HG03139 (cell line): ENCODE data around the gene RNASEH2A.
"Not testable (repeated sequence)": the region's sequence is repeated elsewhere in the genome, so short reads cannot be mapped to it uniquely, and the experiment has no call there.

Experiments used
- ATAC-seq: cut with Tn5 transposase; IDR thresholded peaks from one replicate; pipeline ENCODE4 v1.9.1; 2021; ENCODE audit not compliant: unreplicated experiment

Gene RNASEH2A

GRCh38 chr19:12825254-12826131, 19.1 kb downstream of the RNASEH2A start:
- ATAC-seq, result no peak

GRCh38 chr19:12828494-12828893, 22.1 kb downstream of the RNASEH2A start:
- no peak for ATAC-seq

GRCh38 chr19:12833418-12833737, 27.0 kb downstream of the RNASEH2A start:
- no peak for ATAC-seq

- ATAC-seq, result no peak
Observed at GRCh38 chr19:12833738-12834565, 27.6 kb downstream of the RNASEH2A start.

- ATAC-seq, result no peak
Observed at GRCh38 chr19:12834566-12834943, 28.2 kb downstream of the RNASEH2A start, which contains the start of gene RTBDN. Gene RTBDN (minus strand): TSS chr19:12834579. CDS start chr19:12829979, 4,600 bp downstream.

GRCh38 chr19:12834976-12835757, 28.8 kb downstream of the RNASEH2A start:
- ATAC-seq, result no peak

- ATAC-seq, result no peak
Observed at GRCh38 chr19:12836529-12836863, 30.1 kb downstream of the RNASEH2A start.

GRCh38 chr19:12837225-12837624, 30.8 kb downstream of the RNASEH2A start:
- ATAC-seq, result no peak

- ATAC-seq, result no peak
Observed at GRCh38 chr19:12838182-12838885, 31.9 kb downstream of the RNASEH2A start, which contains the start of gene MAST1. Gene MAST1 (plus strand): TSS chr19:12838515. CDS start chr19:12838573, 58 bp downstream.

DNA sequence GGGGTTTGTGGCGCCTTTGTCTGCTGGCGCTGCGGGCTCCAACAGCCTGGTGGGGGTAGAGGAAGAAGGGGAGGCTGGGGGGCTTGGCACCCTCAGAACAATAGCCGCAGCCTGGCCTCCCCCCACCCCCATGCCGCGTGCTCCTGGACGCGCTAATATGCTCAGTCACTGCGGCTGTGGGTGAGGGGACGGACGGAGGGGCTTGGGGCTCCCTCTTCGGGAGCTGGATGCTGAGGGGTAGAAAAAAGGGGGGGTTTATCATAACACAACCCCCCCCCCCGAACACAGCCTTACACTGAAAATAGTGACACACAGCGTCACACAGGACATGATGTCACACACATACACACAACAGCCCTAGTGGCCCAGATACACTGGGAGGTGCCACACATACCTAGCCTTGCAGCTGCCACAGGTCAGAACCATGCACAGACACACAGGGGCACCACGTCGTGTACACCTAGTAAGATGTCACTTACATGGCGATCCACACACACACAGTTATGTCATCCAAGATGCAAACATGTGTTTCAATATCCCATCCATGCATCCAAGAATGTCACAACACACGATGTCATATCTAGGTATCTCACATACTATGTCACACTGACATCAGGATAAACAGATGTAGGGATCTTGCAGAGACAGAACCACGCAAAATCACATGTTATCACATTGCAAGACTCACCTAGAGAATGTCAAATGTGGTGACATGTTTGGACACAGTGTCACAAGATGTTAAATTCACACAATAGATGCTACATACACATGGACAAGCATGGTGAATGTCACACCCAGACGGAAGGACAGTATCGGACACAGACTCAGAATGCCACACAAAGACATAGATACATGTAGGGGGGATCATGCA, 32.7 kb downstream of the RNASEH2A start:
- no peak for ATAC-seq

DNA sequence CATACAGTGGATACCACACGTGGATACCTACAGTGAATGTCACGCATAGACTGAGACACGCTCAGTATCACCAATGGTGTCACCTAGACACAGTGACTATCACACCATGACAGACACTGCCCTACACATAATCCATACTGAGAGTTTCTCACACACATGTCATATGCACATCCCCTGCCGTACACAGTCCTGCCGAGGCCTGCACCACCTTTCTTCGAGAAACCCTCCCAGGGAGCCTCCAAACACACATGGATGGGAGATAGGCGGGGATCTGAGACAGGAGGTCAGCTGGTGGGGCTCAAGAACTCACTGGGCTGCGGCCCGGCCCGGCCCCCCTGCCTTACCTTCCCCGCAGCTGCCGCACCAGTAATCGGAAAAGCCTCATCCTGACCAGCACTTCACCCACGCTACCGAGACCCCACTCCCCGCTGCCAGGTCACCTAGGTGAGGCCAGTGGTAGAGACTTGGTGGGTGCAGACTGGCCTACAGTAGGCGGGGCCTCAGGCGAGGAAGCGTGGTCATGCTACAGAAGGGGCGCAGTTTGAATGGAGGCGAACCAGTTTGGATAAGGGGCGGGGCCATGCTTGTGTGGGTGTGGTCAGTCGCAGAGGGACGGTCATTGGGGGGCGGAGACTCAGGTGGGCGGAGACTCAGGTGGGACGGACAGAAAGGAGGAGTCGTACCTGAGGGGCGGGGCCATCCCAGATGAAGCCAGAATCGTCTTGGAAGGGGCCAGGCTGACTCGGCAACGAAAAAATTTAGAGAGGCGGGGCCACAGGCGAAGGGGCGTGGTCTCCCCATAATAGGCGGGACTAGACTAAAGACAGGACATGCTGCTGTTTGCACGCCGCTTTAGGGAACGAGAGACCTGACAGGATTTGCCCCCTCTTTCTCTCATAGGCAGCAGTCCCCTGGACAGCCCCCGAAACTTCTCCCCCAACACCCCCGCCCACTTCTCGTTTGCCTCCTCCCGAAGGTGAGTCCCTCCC, 34.0 kb downstream of the RNASEH2A start:
- no peak for ATAC-seq

DNA sequence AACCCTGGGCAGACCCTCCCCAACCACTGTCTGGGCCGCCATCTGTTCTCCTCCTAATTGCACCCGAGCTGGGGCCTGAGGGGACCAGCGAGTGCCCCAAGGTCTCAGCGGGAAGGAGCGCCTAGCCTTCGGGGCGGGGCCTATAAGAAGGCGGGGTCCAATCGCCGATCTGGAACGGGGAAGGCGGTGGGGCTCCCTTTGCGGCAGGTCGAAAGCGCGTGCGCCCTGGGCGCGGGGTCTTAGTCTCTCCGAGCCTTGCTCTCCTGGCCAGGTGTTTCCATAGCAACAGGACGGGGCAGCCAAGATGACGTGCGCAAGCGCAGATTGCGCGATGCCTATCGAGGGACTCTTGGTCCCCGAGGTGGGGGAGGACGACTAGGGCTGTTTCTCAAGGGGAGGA, 34.7 kb downstream of the RNASEH2A start:
- ATAC-seq, result no peak

DNA sequence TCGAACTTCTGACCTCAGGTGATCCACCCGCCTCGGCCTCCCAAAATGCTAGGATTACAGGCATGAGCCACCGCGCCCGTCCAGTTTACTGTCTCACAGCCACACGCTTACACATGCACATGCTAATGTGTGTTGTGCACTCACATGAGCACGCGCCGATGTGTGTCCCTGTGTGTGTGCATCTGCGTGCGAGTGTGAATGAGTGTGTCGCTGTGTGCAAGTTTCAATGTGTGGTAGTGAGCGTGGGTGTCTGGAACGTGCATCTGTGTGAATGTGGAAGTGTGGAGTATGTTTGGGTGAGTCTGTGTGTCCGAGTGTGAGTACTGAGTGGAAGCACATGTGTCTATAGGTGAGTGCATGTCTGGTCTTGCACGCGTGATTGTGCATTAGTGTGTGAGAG, 36.1 kb downstream of the RNASEH2A start:
- ATAC-seq, result no peak

GRCh38 chr19:12843328-12843727, 36.9 kb downstream of the RNASEH2A start:
- ATAC-seq, result no peak

DNA sequence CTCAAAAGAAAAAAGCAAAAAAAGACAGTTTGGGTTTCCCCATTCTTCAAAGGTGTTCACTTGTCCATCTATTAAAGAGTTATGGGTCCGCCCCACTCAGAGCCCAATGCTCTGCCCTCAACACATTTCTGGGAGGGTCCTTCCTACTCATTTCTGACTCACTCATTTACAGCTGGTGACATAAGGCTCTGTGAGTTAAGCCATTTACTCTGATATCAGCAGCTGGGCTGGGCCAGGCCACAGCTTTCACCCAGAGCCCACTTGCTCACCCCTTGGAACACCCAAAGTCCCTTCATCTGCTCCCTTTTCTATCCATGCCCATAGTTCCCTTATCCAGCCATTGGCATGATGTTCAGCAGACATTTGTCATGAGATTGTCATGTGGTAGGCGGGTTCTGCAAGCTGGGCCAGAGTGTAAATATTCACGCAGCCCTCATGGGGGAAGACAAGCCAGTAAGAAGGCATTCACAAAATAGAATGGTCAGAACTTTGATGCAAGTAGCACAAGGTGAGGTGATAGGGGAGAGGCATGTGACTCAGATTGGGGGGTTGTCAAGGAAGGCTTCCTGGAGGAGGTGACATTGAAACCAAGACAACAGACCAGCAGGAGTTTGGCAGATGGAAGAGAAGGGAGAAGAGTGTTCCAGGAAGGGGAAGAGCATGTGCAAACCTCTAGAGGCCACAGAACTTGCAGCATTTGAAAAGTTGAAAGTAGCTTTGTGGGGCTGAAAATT, 37.8 kb downstream of the RNASEH2A start:
- ATAC-seq, result no peak

DNA sequence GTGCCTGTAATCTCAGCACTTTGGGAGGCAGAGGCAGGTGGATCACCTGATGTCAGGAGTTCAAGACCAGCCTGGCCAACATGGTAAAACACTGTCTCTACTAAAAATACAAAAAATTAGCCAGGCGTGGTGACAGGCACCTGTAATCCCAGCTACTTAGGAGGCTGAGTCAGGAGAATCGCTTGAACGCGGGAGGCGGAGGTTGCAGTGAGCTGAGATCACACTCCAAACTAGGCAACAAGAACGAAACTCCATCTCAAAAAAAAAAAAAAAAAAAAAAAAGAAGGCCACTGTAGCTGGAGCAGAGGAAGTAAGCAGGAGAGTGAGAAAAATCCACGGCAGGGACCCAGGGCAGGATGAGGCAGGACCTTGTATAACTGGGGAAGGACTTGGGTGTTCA, 40.2 kb downstream of the RNASEH2A start:
- not testable (repeated sequence) for ATAC-seq

GRCh38 chr19:12847159-12848139, 41.1 kb downstream of the RNASEH2A start:
- ATAC-seq, result no peak
